Peyer's patch (tissue), 4 donors: Measurements from ENCODE around the gene CD24.
"Not testable (repeated sequence)": the region's sequence is repeated elsewhere in the genome, so short reads cannot be mapped to it uniquely, and the experiment has no call there.

Source experiments
- CTCF ChIP-seq, 6 experiments: fragments of 450-650 bp in 4 of 6; fragments of 200-600 bp in 2 of 6; sonication (generic) in 1 of 6; IDR thresholded peaks; one replicate each; pipeline ENCODE4 v1.5.1; 2017 to 2019; ENCODE audit warnings: antibody characterized with exemption in 6 of 6, mild to moderate bottlenecking in 3 of 6, moderate library complexity in 1 of 6
- POLR2A ChIP-seq, 2 donors: fragments of 450-650 bp; IDR thresholded peaks; one replicate each; pipeline ENCODE4 v1.5.1; 2017; ENCODE audit warnings: antibody characterized with exemption in 2 of 2, mild to moderate bottlenecking in 2 of 2, moderate library complexity in 2 of 2

DNA sequence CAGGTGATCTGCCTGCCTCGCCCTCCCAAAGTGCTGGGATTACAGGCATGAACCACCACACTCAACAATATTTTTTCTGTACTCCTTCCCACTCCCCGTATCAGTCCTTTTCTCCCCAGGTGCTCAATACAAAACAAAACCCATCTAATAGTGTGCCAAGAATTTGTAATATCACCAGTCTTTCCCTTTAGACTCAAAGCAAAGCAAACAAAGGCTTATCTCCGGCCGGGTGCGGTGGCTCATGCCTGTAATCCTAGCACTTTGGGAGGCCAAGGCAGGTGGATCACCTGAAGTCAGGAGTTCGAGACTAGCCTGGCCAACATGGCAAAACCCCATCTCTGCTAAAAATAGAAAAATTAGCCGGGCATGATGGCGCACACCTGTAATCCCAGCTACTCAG is 45.1 kb upstream of the CD24 start:
- not testable (repeated sequence) for TF ChIP-seq CTCF, POLR2A (IDR thresholded peaks at IDR 0.05)
